Panc1 (cell line): ENCODE measurements around the gene ACTR5. TPM values are rescaled to one million over a fixed set of nuclear protein-coding genes. Genes with fewer than 3 reads are reported as not detected.

Experiments
- ATAC-seq: fragments of 200-7000 bp; cut with Tn5 transposase; 2 replicates; pipeline ENCODE4 v1.9.1; 2020; ENCODE audit warnings: mild to moderate bottlenecking, moderate library complexity
- BruUV-seq: library from RNA; stranded (reverse); fragments of 400-500 nt; replicated peaks from 2 replicates; lab custom pipeline; 2021; lab: Mats Ljungman, UMichigan
- CTCF ChIA-PET: fragments of 300-600 bp; sonication (Branson Sonifier 250); formaldehyde crosslinking; loops from one replicate; lab custom pipeline; 2022; ENCODE audit warnings: antibody characterized with exemption; lab: Charles Lee
- POLR2A ChIA-PET: fragments of 300-600 bp; sonication (Branson Sonifier 250); formaldehyde crosslinking; loops from one replicate; lab custom pipeline; 2022; ENCODE audit warnings: antibody characterized with exemption; lab: Charles Lee
- DNase-seq: peaks from one replicate; pipeline ENCODE4 v3.0.0-alpha.2; 2010; ENCODE audit warnings: low read depth, low spot score
- H3K27ac ChIP-seq: 2 replicates; pipeline ENCODE4 v1.5.1; 2011; ENCODE audit warnings: mild to moderate bottlenecking, low read length, inconsistent platforms
- H3K27me3 ChIP-seq: fragments of 200-500 bp; sonication (Bioruptor generic); 2 replicates; pipeline ENCODE4 v1.6.0; 2014; ENCODE audit warnings: low read length, inconsistent platforms; ENCODE audit not compliant: control insufficient read depth, insufficient read depth
- H3K36me3 ChIP-seq: fragments of 200-500 bp; sonication (Bioruptor generic); 2 replicates; pipeline ENCODE4 v1.5.1; 2014; ENCODE audit warnings: inconsistent platforms, mild to moderate bottlenecking, low read length, moderate library complexity; ENCODE audit not compliant: control insufficient read depth, insufficient read depth
- H3K4me1 ChIP-seq: 2 replicates; pipeline ENCODE4 v1.5.1; 2011; ENCODE audit warnings: inconsistent platforms, mild to moderate bottlenecking, low read length, moderate library complexity; ENCODE audit not compliant: control insufficient read depth, insufficient read depth
- H3K4me3 ChIP-seq, 2 experiments: 2 replicates each; pipeline ENCODE4 v1.5.1; 2011 to 2012; ENCODE audit warnings: low read depth in 2 of 2, low read length in 2 of 2, mild to moderate bottlenecking in 2 of 2, inconsistent platforms in 1 of 2, moderate library complexity in 1 of 2
- H3K9me3 ChIP-seq: fragments of 200-500 bp; sonication (Bioruptor generic); 2 replicates; pipeline ENCODE4 v1.5.1; 2014; ENCODE audit warnings: low read depth, mild to moderate bottlenecking, inconsistent platforms, low read length, moderate library complexity; ENCODE audit not compliant: control insufficient read depth, insufficient read depth
- CTCF ChIP-seq: fragments of 450-650 bp; IDR thresholded peaks from 2 replicates; pipeline ENCODE4 v1.5.1; 2017; ENCODE audit warnings: mild to moderate bottlenecking
- POLR2AphosphoS5 ChIP-seq: IDR thresholded peaks from 2 replicates; pipeline ENCODE4 v1.6.1; 2012; ENCODE audit warnings: mild to moderate bottlenecking, low read depth, low read length, moderate library complexity
- REST ChIP-seq, 2 experiments: IDR thresholded peaks; 2 replicates each; pipeline ENCODE4 v1.6.1; 2011 to 2012; ENCODE audit warnings: low read depth in 2 of 2, control low read depth in 1 of 2, low read length in 1 of 2, mild to moderate bottlenecking in 1 of 2, moderate library complexity in 1 of 2; ENCODE audit not compliant: insufficient read depth in 1 of 2
- SIN3A ChIP-seq: IDR thresholded peaks from 2 replicates; pipeline ENCODE4 v1.6.1; 2012; ENCODE audit warnings: low read depth, mild to moderate bottlenecking, low read length, moderate library complexity, borderline replicate concordance; ENCODE audit not compliant: insufficient read depth
- TCF7L2 ChIP-seq: IDR thresholded peaks from 2 replicates; pipeline ENCODE4 v1.6.1; 2011; ENCODE audit warnings: mild to moderate bottlenecking, low read depth, low read length, inconsistent platforms
- in situ Hi-C: cut with HindIII; loops from 2 replicates; pipeline ENCODE4 v1.10.0; 2016; ENCODE audit warnings: low sequenced_read_pairs, low pct_unique_long_range_greater_than_20kb
- intact Hi-C: fragments of 100-400 bp; cut with micrococcal nuclease; formaldehyde crosslinking; loops from one replicate; pipeline ENCODE4 v1.10.0; 2022; ENCODE audit not compliant: unreplicated experiment
- total RNA-seq: library from RNA; stranded (reverse); gene quantifications from one replicate; pipeline ENCODE4 v1.2.1, GENCODE V29; 2021; ENCODE audit not compliant: unreplicated experiment

Gene ACTR5
- total RNA-seq, 1 experiment from 2014 or later = 12.1 TPM

- intact Hi-C loops = no loop called here
- CTCF ChIA-PET = no interaction called here
- DNase-seq = no peak
- Histone ChIP-seq H3K4me1 (no peaks in the 10 kb centered on the region), H3K27ac (no peak overlapping the region), H3K36me3 (no peaks in the 10 kb centered on the region), H3K9me3 (no peaks in the 10 kb centered on the region), H3K4me3 (no peak overlapping the region), H3K27me3 (peaks cover 19% of the 10 kb centered on the region)
- BruUV-seq = no TSS peak
- POLR2A ChIA-PET = no interaction called here
- TF ChIP-seq POLR2AphosphoS5 (no peak), REST (IDR thresholded peaks at IDR 0.05; ENCODE audit: insufficient read depth in 1 of 2, low read depth in 2 of 2, low read length in 1 of 2) (no peak), SIN3A (no peak), CTCF (no peak), TCF7L2 (no peak)
- in situ Hi-C loops = no loop called here
- ATAC-seq = no peak
Measured at GRCh38 chr20:38714308-38714707, 34.0 kb upstream of the ACTR5 start.

- DNase-seq (no peak), ATAC-seq (no peak)
- Histone ChIP-seq H3K9me3 (no peaks in the 10 kb centered on the region), H3K27ac (no peak overlapping the region), H3K4me1 (no peaks in the 10 kb centered on the region), H3K4me3 (no peak overlapping the region), H3K27me3 (peaks cover 19% of the 10 kb centered on the region), H3K36me3 (no peaks in the 10 kb centered on the region)
- in situ Hi-C loops (no loop called here), intact Hi-C loops (no loop called here)
- ChIA-PET CTCF (no interaction called here), POLR2A (no interaction called here)
- no TSS peak for BruUV-seq
- no peak for TF ChIP-seq POLR2AphosphoS5
- no peak for TF ChIP-seq CTCF
- TF ChIP-seq SIN3A = no peak
- TF ChIP-seq TCF7L2 = no peak
- TF ChIP-seq REST (IDR thresholded peaks at IDR 0.05; ENCODE audit: insufficient read depth in 1 of 2, low read depth in 2 of 2, low read length in 1 of 2) = no peak
Measured at GRCh38 chr20:38715646-38716045, 32.6 kb upstream of the ACTR5 start.
